OCI-LY3 (cell line): ENCODE data around the gene SLC9A8.

Experiments used
- H2AFZ ChIP-seq: fragments of 200-600, 300-600 bp; shearing (Covaris generic); 2 replicates; pipeline ENCODE4 v1.6.0; 2014; ENCODE audit warnings: antibody characterized with exemption, low read depth, low read length
- H3K27ac ChIP-seq: fragments of 200-600, 300-600 bp; sonication (generic); 2 replicates; pipeline ENCODE4 v1.5.1; 2014; ENCODE audit warnings: mild to moderate bottlenecking, low read length, moderate library complexity, mixed read lengths
- H3K27me3 ChIP-seq: fragments of 200-600, 300-600 bp; sonication (generic); 2 replicates; pipeline ENCODE4 v1.6.1; 2014; ENCODE audit warnings: low read depth, low read length, mixed read lengths
- H3K36me3 ChIP-seq: fragments of 200-600, 300-600 bp; sonication (generic); replicated peaks from 2 replicates; pipeline ENCODE3; 2014; ENCODE audit warnings: low read depth, low read length, mixed read lengths
- H3K4me1 ChIP-seq: fragments of 300-600, 200-600 bp; sonication (generic); 2 replicates; pipeline ENCODE4 v1.6.1; 2014; ENCODE audit warnings: low read length, mixed read lengths
- H3K4me2 ChIP-seq: fragments of 200-600, 300-600 bp; sonication (generic); 2 replicates; pipeline ENCODE4 v1.6.1; 2014; ENCODE audit warnings: low read length, mixed read lengths
- H3K4me3 ChIP-seq: fragments of 300-600, 200-600 bp; sonication (generic); 2 replicates; pipeline ENCODE4 v1.5.1; 2014; ENCODE audit warnings: antibody characterized with exemption, mild to moderate bottlenecking, low read length, moderate library complexity
- H3K79me2 ChIP-seq: fragments of 300-600, 200-600 bp; shearing (Covaris generic); 2 replicates; pipeline ENCODE4 v1.6.1; 2014; ENCODE audit warnings: mild to moderate bottlenecking, low read length, mixed read lengths
- H3K9ac ChIP-seq: fragments of 300-600, 200-600 bp; shearing (Covaris generic); 2 replicates; pipeline ENCODE4 v1.6.0; 2014; ENCODE audit warnings: mild to moderate bottlenecking, low read length, moderate library complexity
- H3K9me3 ChIP-seq: fragments of 200-600, 300-600 bp; shearing (Covaris generic); 2 replicates; pipeline ENCODE4 v1.6.1; 2014; ENCODE audit warnings: low read length, mixed read lengths; ENCODE audit not compliant: insufficient read depth
- H4K20me1 ChIP-seq: fragments of 200-600, 300-600 bp; sonication (generic); 2 replicates; pipeline ENCODE4 v1.6.1; 2016; ENCODE audit warnings: low read length, mixed read lengths; ENCODE audit not compliant: insufficient read depth
- EZH2phosphoT487 ChIP-seq: fragments of 200-600 bp; shearing (Covaris generic); IDR thresholded peaks from 2 replicates; pipeline ENCODE4 v1.6.1; 2018; ENCODE audit warnings: antibody characterized with exemption, mixed run types, low read depth
- TF ChIP-seq, protein P1 (sequence below): fragments of 200-600, 300-600 bp; sonication (generic); IDR thresholded peaks from 2 replicates; pipeline ENCODE4 v1.5.1; 2014; ENCODE audit warnings: antibody characterized with exemption, low read length, low read depth

Gene SLC9A8

DNA sequence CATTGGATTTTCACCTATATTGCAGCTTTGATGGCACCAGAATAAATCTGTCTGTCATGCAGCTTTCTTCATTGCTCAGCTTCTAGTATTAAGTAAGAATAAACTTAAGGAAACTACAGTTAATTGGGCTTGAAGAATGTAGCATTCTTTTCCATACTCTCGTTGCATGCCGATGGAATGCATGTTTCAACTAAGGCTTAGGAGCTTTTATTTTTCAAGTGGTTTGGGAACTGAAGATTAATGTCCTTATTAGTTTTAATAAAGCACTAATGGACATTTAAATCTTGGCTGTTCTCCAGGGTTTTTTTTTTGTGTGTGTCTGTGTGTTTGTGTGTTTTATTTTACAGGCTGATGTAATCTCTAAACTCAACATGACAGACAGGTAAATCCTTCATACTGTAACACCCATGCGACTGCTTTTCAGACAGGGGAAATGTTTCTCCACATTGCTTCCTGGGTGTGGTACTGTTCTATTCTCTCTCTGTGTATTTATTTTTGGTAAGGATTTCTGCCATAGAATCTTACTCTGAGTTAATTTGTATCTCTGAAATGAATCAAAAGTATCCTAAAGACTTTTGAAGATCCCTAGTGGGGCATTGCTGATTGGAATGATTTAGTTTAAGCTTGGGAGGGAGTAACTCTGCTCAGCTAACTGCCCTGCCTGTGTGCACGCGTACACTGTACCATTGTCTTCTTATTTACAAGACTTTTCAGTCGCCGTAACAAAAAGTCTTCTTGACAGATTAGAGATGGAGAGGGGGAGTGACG is 38.0 kb downstream of the SLC9A8 start:
- H3K4me2 ChIP-seq: no peak overlapping the region
- H3K4me3 ChIP-seq: no peak overlapping the region
- H3K79me2 ChIP-seq: no peaks in the 10 kb centered on the region
- H4K20me1 ChIP-seq: no peaks in the 10 kb centered on the region
- H3K27ac ChIP-seq: no peak overlapping the region
- H3K4me1 ChIP-seq: no peaks in the 10 kb centered on the region; the same call in 1 of the 2 replicates
- H3K9me3 ChIP-seq: no peaks in the 10 kb centered on the region
- H3K9ac ChIP-seq: no peak overlapping the region
- no peaks in the 10 kb centered on the region for H3K27me3 ChIP-seq
- peaks cover 55% of the 10 kb centered on the region for H3K36me3 ChIP-seq
- TF ChIP-seq, protein P1, sequence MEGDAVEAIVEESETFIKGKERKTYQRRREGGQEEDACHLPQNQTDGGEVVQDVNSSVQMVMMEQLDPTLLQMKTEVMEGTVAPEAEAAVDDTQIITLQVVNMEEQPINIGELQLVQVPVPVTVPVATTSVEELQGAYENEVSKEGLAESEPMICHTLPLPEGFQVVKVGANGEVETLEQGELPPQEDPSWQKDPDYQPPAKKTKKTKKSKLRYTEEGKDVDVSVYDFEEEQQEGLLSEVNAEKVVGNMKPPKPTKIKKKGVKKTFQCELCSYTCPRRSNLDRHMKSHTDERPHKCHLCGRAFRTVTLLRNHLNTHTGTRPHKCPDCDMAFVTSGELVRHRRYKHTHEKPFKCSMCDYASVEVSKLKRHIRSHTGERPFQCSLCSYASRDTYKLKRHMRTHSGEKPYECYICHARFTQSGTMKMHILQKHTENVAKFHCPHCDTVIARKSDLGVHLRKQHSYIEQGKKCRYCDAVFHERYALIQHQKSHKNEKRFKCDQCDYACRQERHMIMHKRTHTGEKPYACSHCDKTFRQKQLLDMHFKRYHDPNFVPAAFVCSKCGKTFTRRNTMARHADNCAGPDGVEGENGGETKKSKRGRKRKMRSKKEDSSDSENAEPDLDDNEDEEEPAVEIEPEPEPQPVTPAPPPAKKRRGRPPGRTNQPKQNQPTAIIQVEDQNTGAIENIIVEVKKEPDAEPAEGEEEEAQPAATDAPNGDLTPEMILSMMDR: no peak
- no peak for TF ChIP-seq EZH2phosphoT487
- H2AFZ ChIP-seq: no peak overlapping the region

GRCh38 chr20:49851231-49851705 is 38.6 kb downstream of the SLC9A8 start:
- H3K79me2 ChIP-seq: no peaks in the 10 kb centered on the region
- no peak overlapping the region for H3K9ac ChIP-seq
- H3K9me3 ChIP-seq: no peaks in the 10 kb centered on the region
- H3K4me3 ChIP-seq: no peak overlapping the region
- H2AFZ ChIP-seq: no peak overlapping the region
- H3K4me2 ChIP-seq: no peak overlapping the region
- no peaks in the 10 kb centered on the region for H4K20me1 ChIP-seq
- no peaks in the 10 kb centered on the region for H3K4me1 ChIP-seq
- no peaks in the 10 kb centered on the region for H3K27me3 ChIP-seq
- H3K27ac ChIP-seq: no peak overlapping the region
- TF ChIP-seq, protein P1: no peak
- TF ChIP-seq EZH2phosphoT487: no peak
- H3K36me3 ChIP-seq: peaks cover 58% of the 10 kb centered on the region

DNA sequence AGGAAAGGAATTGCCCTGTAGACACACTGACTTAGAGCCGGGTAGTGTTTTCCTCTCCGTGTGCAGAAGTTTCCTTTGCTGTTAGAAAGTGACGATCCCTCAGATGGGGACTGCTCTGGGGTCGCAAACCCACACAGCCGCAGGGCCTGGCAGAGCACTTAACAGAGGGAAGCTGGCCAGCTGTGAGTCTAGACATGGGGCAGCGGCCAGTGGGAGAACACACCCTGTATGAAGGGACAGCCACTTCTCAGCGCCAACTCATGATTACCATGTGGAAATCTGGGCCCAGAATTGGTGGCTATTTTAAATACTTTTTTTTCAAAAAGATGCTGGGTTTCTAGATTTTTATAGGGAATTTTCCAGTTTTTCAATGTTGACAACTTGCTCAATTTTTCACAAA is 39.4 kb downstream of the SLC9A8 start:
- H3K79me2 ChIP-seq: no peaks in the 10 kb centered on the region
- no peak overlapping the region for H3K4me2 ChIP-seq
- H3K36me3 ChIP-seq: peaks cover 63% of the 10 kb centered on the region
- H2AFZ ChIP-seq: no peak overlapping the region
- H4K20me1 ChIP-seq: no peaks in the 10 kb centered on the region
- H3K4me1 ChIP-seq: no peaks in the 10 kb centered on the region
- H3K9me3 ChIP-seq: no peaks in the 10 kb centered on the region
- no peak for TF ChIP-seq EZH2phosphoT487
- TF ChIP-seq, protein P1: no peak
- no peaks in the 10 kb centered on the region for H3K27me3 ChIP-seq
- no peak overlapping the region for H3K9ac ChIP-seq
- no peak overlapping the region for H3K4me3 ChIP-seq
- no peak overlapping the region for H3K27ac ChIP-seq

DNA sequence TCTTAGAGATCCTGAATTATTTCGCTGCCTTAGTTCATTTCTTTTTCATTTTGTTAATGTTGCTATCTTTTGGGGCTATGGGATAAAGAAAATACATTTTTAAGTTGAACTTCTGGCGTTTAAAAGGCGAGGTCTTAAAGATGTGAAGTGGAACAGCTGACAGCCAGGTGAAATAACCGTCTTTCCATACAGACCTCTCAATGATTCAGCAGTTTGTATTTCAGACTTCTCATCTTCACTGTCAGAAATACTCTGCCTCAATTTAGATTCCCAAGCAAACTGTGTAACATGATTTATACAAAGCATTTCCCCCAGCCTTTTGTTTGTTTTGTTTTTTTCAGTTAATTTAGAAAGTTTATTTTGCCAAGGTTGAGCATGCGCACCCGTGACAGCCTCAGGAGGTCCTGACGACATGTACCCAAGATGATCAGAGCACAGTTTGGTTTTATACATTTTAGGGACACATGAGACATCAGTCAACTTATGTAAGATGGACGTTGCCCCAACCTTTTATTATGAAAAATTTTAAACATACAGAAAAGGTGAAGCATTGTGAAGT is 40.0 kb downstream of the SLC9A8 start:
- Histone ChIP-seq H3K4me2 (no peak overlapping the region), H3K9me3 (no peaks in the 10 kb centered on the region), H3K79me2 (no peaks in the 10 kb centered on the region), H4K20me1 (no peaks in the 10 kb centered on the region), H3K36me3 (peaks cover 66% of the 10 kb centered on the region), H2AFZ (no peak overlapping the region), H3K27ac (no peak overlapping the region), H3K27me3 (no peaks in the 10 kb centered on the region), H3K4me1 (no peaks in the 10 kb centered on the region), H3K9ac (no peak overlapping the region), H3K4me3 (no peak overlapping the region)
- TF ChIP-seq, protein P1: no peak
- no peak for TF ChIP-seq EZH2phosphoT487
